T-helper 2 cell treated with Interferon-gamma antibody and Interleukin-4, amounts not matched to agents 5 μg/mL and 100 μg/mL, for 36 hours (primary cell): ENCODE results near the gene YY1AP1.
"Not testable (repeated sequence)": the region's sequence is repeated elsewhere in the genome, so short reads cannot be mapped to it uniquely, and the experiment has no call there.

Source experiments
- DNase-seq: peaks from one replicate; pipeline ENCODE4 v3.0.0; 2021; ENCODE audit warnings: low spot score
- H3K27ac Mint-ChIP-seq: one replicate; pipeline ENCODE4 v1.8.0; 2021; ENCODE audit warnings: mild to moderate bottlenecking, mixed read lengths
- H3K27me3 Mint-ChIP-seq: one replicate; pipeline ENCODE4 v1.8.0; 2021; ENCODE audit warnings: low read depth, mixed read lengths
- H3K36me3 Mint-ChIP-seq: one replicate; pipeline ENCODE4 v1.8.0; 2021; ENCODE audit warnings: low read depth, mixed read lengths
- H3K4me1 Mint-ChIP-seq: one replicate; pipeline ENCODE4 v1.8.0; 2021; ENCODE audit warnings: low read depth, mixed read lengths
- H3K4me3 Mint-ChIP-seq: one replicate; pipeline ENCODE4 v1.8.0; 2022; ENCODE audit warnings: mild to moderate bottlenecking, moderate library complexity, mixed read lengths
- H3K9me3 Mint-ChIP-seq: one replicate; pipeline ENCODE4 v1.8.0; 2021; ENCODE audit warnings: mixed read lengths

The YY1AP1 gene

GRCh38 chr1:155704414-155704813, 15.8 kb upstream of the YY1AP1 start:
- not testable (repeated sequence) for H3K9me3 Mint-ChIP-seq, H3K4me3 Mint-ChIP-seq, H3K4me1 Mint-ChIP-seq, DNase-seq, H3K27me3 Mint-ChIP-seq
- Mint-ChIP-seq H3K36me3 (peaks cover 15% of the 10 kb centered on the region), H3K27ac (peak overlapping the region; percentile 43)

- Mint-ChIP-seq H3K27ac (no peak overlapping the region), H3K4me3 (no peak overlapping the region), H3K9me3 (no peaks in the 10 kb centered on the region), H3K27me3 (no peaks in the 10 kb centered on the region), H3K36me3 (peaks cover 17% of the 10 kb centered on the region), H3K4me1 (peaks cover 12% of the 10 kb centered on the region)
- no peak for DNase-seq
Observed at GRCh38 chr1:155703216-155703615, 14.6 kb upstream of the YY1AP1 start.

GRCh38 chr1:155701675-155702074, 13.1 kb upstream of the YY1AP1 start:
- H3K27ac Mint-ChIP-seq, DNase-seq, H3K4me1 Mint-ChIP-seq, H3K27me3 Mint-ChIP-seq, H3K4me3 Mint-ChIP-seq, H3K9me3 Mint-ChIP-seq: not testable (repeated sequence)
- H3K36me3 Mint-ChIP-seq: peaks cover 18% of the 10 kb centered on the region

- not testable (repeated sequence) for DNase-seq, H3K9me3 Mint-ChIP-seq, H3K4me3 Mint-ChIP-seq, H3K27ac Mint-ChIP-seq, H3K27me3 Mint-ChIP-seq
- Mint-ChIP-seq H3K4me1 (peaks cover 22% of the 10 kb centered on the region), H3K36me3 (peaks cover 26% of the 10 kb centered on the region)
Observed at GRCh38 chr1:155699062-155699461, 10.5 kb upstream of the YY1AP1 start.

- Mint-ChIP-seq H3K4me3 (no peak overlapping the region), H3K27ac (peak overlapping the region; percentile 5), H3K9me3 (no peaks in the 10 kb centered on the region), H3K36me3 (peaks cover 28% of the 10 kb centered on the region), H3K27me3 (no peaks in the 10 kb centered on the region), H3K4me1 (peaks cover 24% of the 10 kb centered on the region)
- no peak for DNase-seq
Observed at GRCh38 chr1:155698382-155699038, 9.9 kb upstream of the YY1AP1 start.

GRCh38 chr1:155697616-155698015, 9.0 kb upstream of the YY1AP1 start:
- not testable (repeated sequence) for H3K4me3 Mint-ChIP-seq, H3K9me3 Mint-ChIP-seq, H3K27ac Mint-ChIP-seq, H3K27me3 Mint-ChIP-seq, DNase-seq
- H3K36me3 Mint-ChIP-seq: peaks cover 37% of the 10 kb centered on the region
- peaks cover 27% of the 10 kb centered on the region for H3K4me1 Mint-ChIP-seq

GRCh38 chr1:155697046-155697445, 8.5 kb upstream of the YY1AP1 start:
- no peak for DNase-seq
- Mint-ChIP-seq H3K36me3 (peaks cover 43% of the 10 kb centered on the region), H3K27ac (no peak overlapping the region), H3K4me3 (no peak overlapping the region), H3K9me3 (peaks cover 6% of the 10 kb centered on the region), H3K27me3 (no peaks in the 10 kb centered on the region), H3K4me1 (peaks cover 31% of the 10 kb centered on the region)

GRCh38 chr1:155696524-155696923, 8.0 kb upstream of the YY1AP1 start:
- Mint-ChIP-seq H3K4me1 (peaks cover 33% of the 10 kb centered on the region), H3K27ac (no peak overlapping the region), H3K36me3 (peaks cover 48% of the 10 kb centered on the region)

GRCh38 chr1:155695608-155696007, 7.0 kb upstream of the YY1AP1 start:
- DNase-seq: no peak
- H3K4me1 Mint-ChIP-seq: peaks cover 38% of the 10 kb centered on the region
- H3K27ac Mint-ChIP-seq: no peak overlapping the region
- H3K9me3 Mint-ChIP-seq: peaks cover 10% of the 10 kb centered on the region
- H3K27me3 Mint-ChIP-seq: no peaks in the 10 kb centered on the region
- no peak overlapping the region for H3K4me3 Mint-ChIP-seq
- peaks cover 55% of the 10 kb centered on the region for H3K36me3 Mint-ChIP-seq

More at GRCh38 chr1:155696524-155696923, 8.0 kb upstream of the YY1AP1 start:
- Mint-ChIP-seq H3K27me3 (no peaks in the 10 kb centered on the region), H3K4me3 (no peak overlapping the region), H3K9me3 (peaks cover 6% of the 10 kb centered on the region)
- DNase-seq: no peak

GRCh38 chr1:155695072-155695471, 6.5 kb upstream of the YY1AP1 start:
- H3K9me3 Mint-ChIP-seq: peaks cover 10% of the 10 kb centered on the region
- H3K4me1 Mint-ChIP-seq: peaks cover 44% of the 10 kb centered on the region
- no peaks in the 10 kb centered on the region for H3K27me3 Mint-ChIP-seq
- no peak overlapping the region for H3K4me3 Mint-ChIP-seq
- DNase-seq: no peak
- peaks cover 59% of the 10 kb centered on the region for H3K36me3 Mint-ChIP-seq
- no peak overlapping the region for H3K27ac Mint-ChIP-seq

- Mint-ChIP-seq H3K4me1 (peaks cover 50% of the 10 kb centered on the region), H3K9me3 (peaks cover 10% of the 10 kb centered on the region), H3K27ac (no peak overlapping the region), H3K27me3 (no peaks in the 10 kb centered on the region), H3K4me3 (no peak overlapping the region), H3K36me3 (peaks cover 62% of the 10 kb centered on the region)
- DNase-seq: no peak
Observed at GRCh38 chr1:155694167-155694566, 5.6 kb upstream of the YY1AP1 start.

GRCh38 chr1:155691992-155692528, 3.5 kb upstream of the YY1AP1 start:
- no peak overlapping the region for H3K4me3 Mint-ChIP-seq
- no peak overlapping the region for H3K27ac Mint-ChIP-seq
- H3K4me1 Mint-ChIP-seq: peaks cover 44% of the 10 kb centered on the region
- no peak for DNase-seq
- H3K36me3 Mint-ChIP-seq: peaks cover 51% of the 10 kb centered on the region
- H3K27me3 Mint-ChIP-seq: no peaks in the 10 kb centered on the region
- H3K9me3 Mint-ChIP-seq: peaks cover 10% of the 10 kb centered on the region

- DNase-seq, H3K9me3 Mint-ChIP-seq, H3K27me3 Mint-ChIP-seq: not testable (repeated sequence)
- H3K36me3 Mint-ChIP-seq: peaks cover 53% of the 10 kb centered on the region
- H3K4me3 Mint-ChIP-seq: peak within 1 kb of the TSS; percentile 98
- H3K27ac Mint-ChIP-seq: peak within 1 kb of the TSS; percentile 98
- H3K4me1 Mint-ChIP-seq: peaks cover 48% of the 10 kb centered on the region
Observed at GRCh38 chr1:155689081-155689607, 570 bp upstream of the YY1AP1 start, which contains the start of gene DAP3. TSS of gene DAP3 (plus strand) at chr1:155689091. CDS start at chr1:155709780, 20,689 bp downstream.

- not testable (repeated sequence) for H3K27me3 Mint-ChIP-seq, H3K9me3 Mint-ChIP-seq, DNase-seq
- peaks cover 44% of the 10 kb centered on the region for H3K36me3 Mint-ChIP-seq
- H3K27ac Mint-ChIP-seq: peak overlapping the region; percentile 98
- H3K4me1 Mint-ChIP-seq: peaks cover 50% of the 10 kb centered on the region
- H3K4me3 Mint-ChIP-seq: peak overlapping the region; percentile 98
Observed at GRCh38 chr1:155687705-155688323, 760 bp downstream of the YY1AP1 start.
